ENCODE data around the gene GIGYF1. TPM values are rescaled to one million over a fixed set of nuclear protein-coding genes. Genes with fewer than 3 reads are reported as not detected.

GIGYF1 gene
- total and polyA plus RNA-seq, 4 donors: 19.0 to 41.6 (median 33.8) TPM

DNA sequence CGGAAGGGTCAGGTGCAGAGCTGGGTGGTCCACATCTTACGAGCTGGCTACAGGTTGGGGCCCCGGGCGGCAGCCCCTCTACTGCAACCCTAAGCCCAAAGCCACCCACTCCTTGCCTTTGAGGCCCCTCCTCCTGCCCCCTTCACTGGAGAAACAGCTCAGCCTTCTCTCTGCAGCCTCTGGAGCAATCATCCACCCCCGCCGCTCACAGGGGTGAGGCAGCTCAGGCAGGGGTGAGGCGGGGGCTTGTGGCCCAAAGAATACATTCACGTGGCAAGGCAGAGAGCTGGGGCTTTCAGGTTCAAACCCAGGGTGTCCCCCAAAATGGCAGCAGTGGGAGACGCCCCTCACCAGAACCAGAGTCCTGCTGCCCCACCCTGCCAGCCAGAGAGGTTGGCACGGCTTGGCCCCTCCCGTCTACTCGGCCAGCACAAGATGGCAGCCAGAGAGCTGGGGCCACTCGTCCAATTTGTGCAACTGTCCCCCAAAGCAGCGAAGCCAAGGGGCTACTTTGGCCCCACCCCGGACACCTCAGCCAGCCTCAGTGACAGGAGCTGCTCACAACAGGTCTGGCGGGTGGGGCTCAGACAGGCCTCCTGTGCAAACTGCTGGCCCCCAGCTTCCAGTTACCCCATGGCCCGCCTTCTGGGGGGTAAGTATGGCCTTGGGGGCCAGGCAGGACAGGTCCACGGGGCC is 13.3 kb downstream of the GIGYF1 start:
- no peak overlapping the region for H3K4me3 ChIP-seq
- DNase-seq (peak in 1 of 3 donors; percentile 14), ATAC-seq (ENCODE audit: insufficient read depth, low FRiP score) (no peak)
- peak overlapping the region in 1 of 2 donors; percentile 20 for H3K27ac ChIP-seq (ENCODE audit: low read depth in 1 of 2, low read length in 1 of 2)
- H3K36me3 ChIP-seq (ENCODE audit: control insufficient read depth in 4 of 4, insufficient read depth in 4 of 4, low read length in 4 of 4): peaks cover 13 to 86% (median 38%) of the 10 kb centered on the region in 4 donors
- 84 to 88% methylated on average over 18 of the region's 18 CpGs for WGBS, 2 donors
- H3K9ac ChIP-seq (ENCODE audit: insufficient read depth in 1 of 2, low read length in 2 of 2): no peak overlapping the region
- peaks cover 0 to 8% (median 2%) of the 10 kb centered on the region in 5 donors for H3K4me1 ChIP-seq (ENCODE audit: control insufficient read depth in 5 of 5, insufficient read depth in 5 of 5, low read length in 5 of 5)
- H3K27me3 ChIP-seq (ENCODE audit: control insufficient read depth in 3 of 3, insufficient read depth in 3 of 3, low read length in 2 of 3): no peaks in the 10 kb centered on the region
- TF ChIP-seq, protein P1, sequence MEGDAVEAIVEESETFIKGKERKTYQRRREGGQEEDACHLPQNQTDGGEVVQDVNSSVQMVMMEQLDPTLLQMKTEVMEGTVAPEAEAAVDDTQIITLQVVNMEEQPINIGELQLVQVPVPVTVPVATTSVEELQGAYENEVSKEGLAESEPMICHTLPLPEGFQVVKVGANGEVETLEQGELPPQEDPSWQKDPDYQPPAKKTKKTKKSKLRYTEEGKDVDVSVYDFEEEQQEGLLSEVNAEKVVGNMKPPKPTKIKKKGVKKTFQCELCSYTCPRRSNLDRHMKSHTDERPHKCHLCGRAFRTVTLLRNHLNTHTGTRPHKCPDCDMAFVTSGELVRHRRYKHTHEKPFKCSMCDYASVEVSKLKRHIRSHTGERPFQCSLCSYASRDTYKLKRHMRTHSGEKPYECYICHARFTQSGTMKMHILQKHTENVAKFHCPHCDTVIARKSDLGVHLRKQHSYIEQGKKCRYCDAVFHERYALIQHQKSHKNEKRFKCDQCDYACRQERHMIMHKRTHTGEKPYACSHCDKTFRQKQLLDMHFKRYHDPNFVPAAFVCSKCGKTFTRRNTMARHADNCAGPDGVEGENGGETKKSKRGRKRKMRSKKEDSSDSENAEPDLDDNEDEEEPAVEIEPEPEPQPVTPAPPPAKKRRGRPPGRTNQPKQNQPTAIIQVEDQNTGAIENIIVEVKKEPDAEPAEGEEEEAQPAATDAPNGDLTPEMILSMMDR (IDR thresholded peaks at IDR 0.05; ENCODE audit: control extremely low read depth, extremely low read depth): no peak
- no peaks in the 10 kb centered on the region for H3K9me3 ChIP-seq (ENCODE audit: control insufficient read depth in 4 of 4, insufficient read depth in 3 of 4, low read length in 3 of 4)

DNA sequence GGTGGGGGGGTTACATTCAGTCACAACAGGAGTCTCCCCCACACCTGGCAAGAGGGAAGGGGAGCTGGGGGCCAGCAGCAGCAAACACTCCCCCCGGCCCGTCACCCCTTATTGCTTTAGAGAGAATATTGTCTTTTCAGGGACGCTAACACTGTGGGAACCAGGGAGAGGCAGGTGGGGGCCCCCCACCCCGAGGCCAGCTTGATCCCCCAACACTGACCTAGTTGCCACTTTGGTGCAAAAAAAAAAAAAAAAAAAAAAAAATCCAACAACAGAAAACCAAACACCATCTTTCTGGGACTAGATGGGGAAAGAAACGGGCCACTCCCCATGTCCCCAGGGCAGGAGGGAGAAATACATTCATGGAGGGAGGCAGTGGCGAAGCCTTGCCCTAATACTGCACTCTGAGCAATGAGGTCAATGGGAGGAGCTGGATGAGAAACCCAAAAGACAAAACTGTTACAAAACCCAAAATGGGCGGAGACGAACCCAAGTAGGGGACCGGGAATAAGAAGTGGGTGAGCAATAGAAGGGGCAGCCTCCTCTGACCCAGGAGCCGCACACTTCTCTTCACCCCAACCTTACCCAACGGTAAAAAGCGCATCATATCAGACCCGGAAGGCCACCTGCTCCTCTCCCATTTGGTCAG is 14.0 kb downstream of the GIGYF1 start:
- ATAC-seq (ENCODE audit: insufficient read depth, low FRiP score) (no peak), DNase-seq (no peak)
- TF ChIP-seq, protein P1 (IDR thresholded peaks at IDR 0.05; ENCODE audit: control extremely low read depth, extremely low read depth): no peak

DNA sequence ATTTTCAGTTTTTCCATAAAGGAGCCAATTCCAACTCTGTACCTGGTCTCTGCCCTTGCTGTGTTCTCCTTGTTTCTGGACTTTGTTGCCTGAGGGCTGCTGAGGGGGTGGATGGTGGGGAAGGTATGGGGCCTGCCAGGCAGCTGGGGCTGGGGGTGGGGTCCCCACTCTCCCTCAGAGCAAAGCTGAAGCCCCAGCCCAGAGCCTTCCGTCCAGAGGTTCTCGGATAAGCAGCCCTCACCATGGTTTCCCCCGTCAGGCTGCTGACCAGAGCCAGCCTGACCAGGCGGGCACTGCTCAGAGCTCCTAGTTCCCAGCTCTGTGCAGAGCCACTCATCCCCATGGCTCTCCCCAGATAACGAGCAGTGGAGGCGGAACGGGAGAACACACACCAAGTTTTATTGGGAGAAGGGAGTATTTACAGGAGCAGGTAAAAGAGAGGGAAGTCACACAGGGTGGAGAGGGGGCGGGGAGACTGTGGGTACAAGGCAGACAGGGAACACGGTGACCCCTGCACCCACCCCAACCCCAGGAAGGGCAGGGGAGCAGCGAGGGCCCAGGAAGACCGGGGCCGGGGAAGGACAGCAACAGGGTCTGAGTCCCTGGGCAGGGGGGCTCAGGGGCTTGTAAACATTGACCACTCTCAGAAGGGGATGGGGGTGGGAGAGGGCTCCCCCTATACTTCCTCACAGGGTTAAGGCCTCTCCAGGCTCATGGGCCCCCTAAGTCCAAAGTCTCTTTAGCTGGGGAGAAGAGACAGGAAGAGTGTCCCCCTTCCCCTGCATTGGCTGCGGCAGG is 14.7 kb downstream of the GIGYF1 start:
- peak in 1 of 3 donors; percentile 15 for DNase-seq

More for the DNA sequence above, 14.0 kb downstream of the GIGYF1 start:
- no peak overlapping the region for H3K9ac ChIP-seq (ENCODE audit: insufficient read depth in 1 of 2, low read length in 2 of 2)
- no peak overlapping the region for H3K4me3 ChIP-seq
- H3K9me3 ChIP-seq (ENCODE audit: control insufficient read depth in 4 of 4, insufficient read depth in 3 of 4, low read length in 3 of 4): no peaks in the 10 kb centered on the region
- 67 to 77% methylated on average over 13 of the region's 13 CpGs for WGBS, 2 donors
- H3K27me3 ChIP-seq (ENCODE audit: control insufficient read depth in 3 of 3, insufficient read depth in 3 of 3, low read length in 2 of 3): no peaks in the 10 kb centered on the region
- peak overlapping the region in 1 of 2 donors; percentile 20 for H3K27ac ChIP-seq (ENCODE audit: low read depth in 1 of 2, low read length in 1 of 2)
- peaks cover 11 to 79% (median 32%) of the 10 kb centered on the region in 4 donors for H3K36me3 ChIP-seq (ENCODE audit: control insufficient read depth in 4 of 4, insufficient read depth in 4 of 4, low read length in 4 of 4)
- peaks cover 0 to 8% (median 2%) of the 10 kb centered on the region in 5 donors for H3K4me1 ChIP-seq (ENCODE audit: control insufficient read depth in 5 of 5, insufficient read depth in 5 of 5, low read length in 5 of 5)

More for the DNA sequence above, 14.7 kb downstream of the GIGYF1 start:
- Histone ChIP-seq H3K4me3 (no peak overlapping the region), H3K4me1 (ENCODE audit: control insufficient read depth in 5 of 5, insufficient read depth in 5 of 5, low read length in 5 of 5) (peaks cover 0 to 8% (median 2%) of the 10 kb centered on the region in 5 donors), H3K27me3 (ENCODE audit: control insufficient read depth in 3 of 3, insufficient read depth in 3 of 3, low read length in 2 of 3) (no peaks in the 10 kb centered on the region), H3K27ac (ENCODE audit: low read depth in 1 of 2, low read length in 1 of 2) (no peak overlapping the region), H3K9ac (ENCODE audit: insufficient read depth in 1 of 2, low read length in 2 of 2) (no peak overlapping the region), H3K36me3 (ENCODE audit: control insufficient read depth in 4 of 4, insufficient read depth in 4 of 4, low read length in 4 of 4) (peaks cover 8 to 72% (median 29%) of the 10 kb centered on the region in 4 donors), H3K9me3 (ENCODE audit: control insufficient read depth in 4 of 4, insufficient read depth in 3 of 4, low read length in 3 of 4) (no peaks in the 10 kb centered on the region)
- TF ChIP-seq, protein P1 (IDR thresholded peaks at IDR 0.05; ENCODE audit: control extremely low read depth, extremely low read depth): no peak
- WGBS, 2 donors: 73 to 76% methylated on average over 13 of the region's 13 CpGs
- no peak for ATAC-seq (ENCODE audit: insufficient read depth, low FRiP score)
